Neuronal stem cell (in vitro differentiated cells): ENCODE measurements around the gene ATP8A2.
A peak's percentile ranks its signal among the peaks of the same experiment; 100 is the strongest.

Experiments used
- DNase-seq: peaks from one replicate; pipeline ENCODE4 v3.0.0-alpha.2; 2013; ENCODE audit warnings: low spot score
- H2AFZ ChIP-seq: one replicate; pipeline ENCODE4 v1.6.1; 2013; ENCODE audit warnings: mild to moderate bottlenecking, low read length, inconsistent platforms
- H2AK5ac ChIP-seq: 2 replicates; pipeline ENCODE4 v1.6.1; 2013; ENCODE audit warnings: low read depth, mild to moderate bottlenecking, inconsistent platforms, low read length, moderate library complexity, mixed read lengths
- H2BK120ac ChIP-seq: 2 replicates; pipeline ENCODE4 v1.6.1; 2013; ENCODE audit warnings: low read depth, mild to moderate bottlenecking, inconsistent platforms, low read length, moderate library complexity, mixed read lengths
- H2BK12ac ChIP-seq: one replicate; pipeline ENCODE4 v1.6.1; 2013; ENCODE audit warnings: low read length, inconsistent platforms
- H2BK15ac ChIP-seq: 2 replicates; pipeline ENCODE4 v1.6.1; 2013; ENCODE audit warnings: mild to moderate bottlenecking, low read length, inconsistent platforms, mixed read lengths
- H2BK5ac ChIP-seq: one replicate; pipeline ENCODE4 v1.6.1; 2013; ENCODE audit warnings: inconsistent platforms, mild to moderate bottlenecking, low read length, moderate library complexity
- H3K14ac ChIP-seq: one replicate; pipeline ENCODE4 v1.6.1; 2013; ENCODE audit warnings: low read length, inconsistent platforms
- H3K18ac ChIP-seq: 2 replicates; pipeline ENCODE4 v1.6.1; 2013; ENCODE audit warnings: low read length, inconsistent platforms
- H3K23ac ChIP-seq: 2 replicates; pipeline ENCODE4 v1.6.1; 2013; ENCODE audit warnings: low read depth, mild to moderate bottlenecking, mixed read lengths, low read length, inconsistent platforms; ENCODE audit not compliant: poor library complexity
- H3K27ac ChIP-seq: replicated peaks from 3 replicates; pipeline ENCODE4 v1.5.1; 2013; ENCODE audit warnings: low read length, inconsistent platforms
- H3K27me3 ChIP-seq, 3 experiments: 2 replicates each; pipeline ENCODE4 v1.6.1; 2013; ENCODE audit warnings: low read length in 3 of 3, mild to moderate bottlenecking in 2 of 3, inconsistent platforms in 1 of 3, low read depth in 1 of 3, mixed read lengths in 1 of 3, moderate library complexity in 1 of 3; ENCODE audit not compliant: control insufficient read depth in 3 of 3, insufficient read depth in 3 of 3
- H3K36me3 ChIP-seq, 2 donors: replicated peaks in 1 of 2; 2 replicates each; pipeline ENCODE4 v1.6.1; 2013; ENCODE audit warnings: low read length in 2 of 2; ENCODE audit not compliant: control insufficient read depth in 2 of 2, insufficient read depth in 2 of 2
- H3K4ac ChIP-seq: 2 replicates; pipeline ENCODE4 v1.6.1; 2013; ENCODE audit warnings: inconsistent platforms, mild to moderate bottlenecking, low read length, moderate library complexity
- H3K4me1 ChIP-seq, 2 donors: 1 replicate in 1 of 2; 2 replicates in 1 of 2; pipeline ENCODE4 v1.6.1; 2013; ENCODE audit warnings: low read length in 2 of 2, low read depth in 1 of 2; ENCODE audit not compliant: control insufficient read depth in 2 of 2, insufficient read depth in 1 of 2
- H3K4me2 ChIP-seq: one replicate; pipeline ENCODE4 v1.6.1; 2013; ENCODE audit warnings: mild to moderate bottlenecking, low read length, inconsistent platforms; ENCODE audit not compliant: insufficient read depth, poor library complexity, severe bottlenecking
- H3K4me3 ChIP-seq, 2 donors: 2 replicates each; pipeline ENCODE4 v1.5.1; 2013; ENCODE audit warnings: low read length in 2 of 2, mild to moderate bottlenecking in 2 of 2, inconsistent platforms in 1 of 2, moderate library complexity in 1 of 2
- H3K79me1 ChIP-seq: one replicate; pipeline ENCODE4 v1.6.1; 2013; ENCODE audit warnings: low read depth, mild to moderate bottlenecking, inconsistent platforms, low read length, moderate library complexity
- H3K9ac ChIP-seq: one replicate; pipeline ENCODE4 v1.6.1; 2013; ENCODE audit warnings: mild to moderate bottlenecking, low read depth, low read length, inconsistent platforms; ENCODE audit not compliant: poor library complexity
- H3K9me3 ChIP-seq, 2 donors: replicated peaks in 1 of 2; 2 replicates each; pipeline versions ENCODE3 to v1.6.1; 2013; ENCODE audit warnings: low read length in 2 of 2, mild to moderate bottlenecking in 2 of 2, inconsistent platforms in 1 of 2, low read depth in 1 of 2, mixed read lengths in 1 of 2, moderate library complexity in 1 of 2; ENCODE audit not compliant: control insufficient read depth in 2 of 2, insufficient read depth in 1 of 2
- H4K8ac ChIP-seq: one replicate; pipeline ENCODE4 v1.6.1; 2013; ENCODE audit warnings: low read depth, mild to moderate bottlenecking, inconsistent platforms, low read length, moderate library complexity
- H4K91ac ChIP-seq: one replicate; pipeline ENCODE4 v1.6.1; 2013; ENCODE audit warnings: low read length, low read depth, mild to moderate bottlenecking, inconsistent platforms; ENCODE audit not compliant: poor library complexity
- WGBS, 2 donors: extraction: QIAGEN DNeasy Blood & Tissue Kit; methylation state at CpG; one replicate each; pipeline ENCODE4 v1.1.7; 2013; ENCODE audit warnings: missing lambda C conversion rate in 2 of 2, mixed read lengths in 1 of 2; ENCODE audit not compliant: insufficient read length in 2 of 2, insufficient replicate concordance in 1 of 2; ENCODE audit errors: extremely low coverage in 2 of 2; 5-methylcytosine and 5-hydroxymethylcytosine counted together

ATP8A2 gene

GRCh38 chr13:25668345-25668744 lies 296.6 kb downstream of the ATP8A2 start:
- Histone ChIP-seq H3K4me1 (no peaks in the 10 kb centered on the region), H3K27me3 (no peaks in the 10 kb centered on the region), H3K18ac (no peak overlapping the region), H3K14ac (no peak overlapping the region), H2BK5ac (no peak overlapping the region), H3K4me2 (no peak overlapping the region), H2BK12ac (no peak overlapping the region), H4K8ac (no peak overlapping the region), H3K23ac (no peak overlapping the region), H3K9me3 (peaks cover 0 to 6% of the 10 kb centered on the region in 2 donors), H2BK120ac (no peak overlapping the region), H2AK5ac (no peak overlapping the region), H3K9ac (no peak overlapping the region), H3K27ac (no peak overlapping the region), H4K91ac (no peak overlapping the region), H2BK15ac (no peak overlapping the region), H3K4me3 (no peak overlapping the region), H2AFZ (no peak overlapping the region), H3K79me1 (no peaks in the 10 kb centered on the region), H3K36me3 (no peaks in the 10 kb centered on the region), H3K4ac (no peak overlapping the region)
- DNase-seq: no peak

GRCh38 chr13:25673711-25674110 lies 301.9 kb downstream of the ATP8A2 start:
- no peak overlapping the region for H3K18ac ChIP-seq
- no peak overlapping the region for H4K91ac ChIP-seq
- peaks cover 0 to 3% of the 10 kb centered on the region in 2 donors for H3K9me3 ChIP-seq
- H3K9ac ChIP-seq: no peak overlapping the region
- no peak overlapping the region for H3K14ac ChIP-seq
- no peaks in the 10 kb centered on the region for H3K27me3 ChIP-seq
- DNase-seq: no peak
- no peak overlapping the region for H3K4me2 ChIP-seq
- H2AFZ ChIP-seq: no peak overlapping the region
- H2AK5ac ChIP-seq: no peak overlapping the region
- no peak overlapping the region for H3K23ac ChIP-seq
- H3K79me1 ChIP-seq: no peaks in the 10 kb centered on the region
- H2BK120ac ChIP-seq: no peak overlapping the region
- peaks cover 0 to 6% of the 10 kb centered on the region in 2 donors for H3K4me1 ChIP-seq
- no CpG with 5 or more reads among the region's 5 CpGs for WGBS, 2 donors
- no peak overlapping the region for H2BK15ac ChIP-seq
- no peak overlapping the region for H4K8ac ChIP-seq
- H2BK5ac ChIP-seq: no peak overlapping the region
- no peak overlapping the region for H2BK12ac ChIP-seq
- no peak overlapping the region for H3K27ac ChIP-seq
- no peak overlapping the region for H3K4ac ChIP-seq
- no peak overlapping the region for H3K4me3 ChIP-seq
- H3K36me3 ChIP-seq: no peaks in the 10 kb centered on the region

- Histone ChIP-seq H2BK5ac (no peak overlapping the region), H2AK5ac (no peak overlapping the region), H3K27me3 (no peaks in the 10 kb centered on the region), H2BK15ac (no peak overlapping the region), H2BK120ac (no peak overlapping the region), H4K8ac (no peak overlapping the region), H3K79me1 (no peaks in the 10 kb centered on the region), H3K4ac (no peak overlapping the region), H4K91ac (no peak overlapping the region), H3K14ac (no peak overlapping the region), H3K9me3 (peaks cover 0 to 3% of the 10 kb centered on the region in 2 donors), H3K4me3 (no peak overlapping the region), H3K36me3 (no peaks in the 10 kb centered on the region), H3K27ac (peak overlapping the region; percentile 22), H2AFZ (no peak overlapping the region), H3K23ac (no peak overlapping the region), H2BK12ac (no peak overlapping the region), H3K4me1 (peaks cover 0 to 6% of the 10 kb centered on the region in 2 donors), H3K18ac (no peak overlapping the region), H3K4me2 (no peak overlapping the region), H3K9ac (no peak overlapping the region)
- DNase-seq: no peak
- no CpG with 5 or more reads among the region's 4 CpGs for WGBS, 2 donors
Measured at GRCh38 chr13:25674371-25674770, 302.6 kb downstream of the ATP8A2 start.

- H3K4me3 ChIP-seq: no peak overlapping the region
- H3K23ac ChIP-seq: no peak overlapping the region
- WGBS, 2 donors: no CpG with 5 or more reads among the region's 3 CpGs
- H2AK5ac ChIP-seq: no peak overlapping the region
- peaks cover 0 to 6% of the 10 kb centered on the region in 2 donors for H3K4me1 ChIP-seq
- no peak overlapping the region for H2BK120ac ChIP-seq
- DNase-seq: no peak
- H3K9ac ChIP-seq: no peak overlapping the region
- H3K4me2 ChIP-seq: no peak overlapping the region
- H3K36me3 ChIP-seq: no peaks in the 10 kb centered on the region
- no peak overlapping the region for H3K18ac ChIP-seq
- no peaks in the 10 kb centered on the region for H3K9me3 ChIP-seq
- no peak overlapping the region for H3K27ac ChIP-seq
- H4K91ac ChIP-seq: no peak overlapping the region
- H2BK12ac ChIP-seq: no peak overlapping the region
- H3K4ac ChIP-seq: no peak overlapping the region
- no peaks in the 10 kb centered on the region for H3K79me1 ChIP-seq
- H3K14ac ChIP-seq: no peak overlapping the region
- no peaks in the 10 kb centered on the region for H3K27me3 ChIP-seq
- no peak overlapping the region for H2BK15ac ChIP-seq
- no peak overlapping the region for H2AFZ ChIP-seq
- no peak overlapping the region for H4K8ac ChIP-seq
- H2BK5ac ChIP-seq: no peak overlapping the region
Measured at GRCh38 chr13:25675060-25675459, 303.3 kb downstream of the ATP8A2 start.
